Measurements from ENCODE around the gene SORCS2. TPM values are rescaled to one million over a fixed set of nuclear protein-coding genes. Genes with fewer than 3 reads are reported as not detected.

SORCS2 gene
- total RNA-seq, 6 experiments from 2014 or later: 0.18 to 6.2 (median 3.1) TPM

DNA sequence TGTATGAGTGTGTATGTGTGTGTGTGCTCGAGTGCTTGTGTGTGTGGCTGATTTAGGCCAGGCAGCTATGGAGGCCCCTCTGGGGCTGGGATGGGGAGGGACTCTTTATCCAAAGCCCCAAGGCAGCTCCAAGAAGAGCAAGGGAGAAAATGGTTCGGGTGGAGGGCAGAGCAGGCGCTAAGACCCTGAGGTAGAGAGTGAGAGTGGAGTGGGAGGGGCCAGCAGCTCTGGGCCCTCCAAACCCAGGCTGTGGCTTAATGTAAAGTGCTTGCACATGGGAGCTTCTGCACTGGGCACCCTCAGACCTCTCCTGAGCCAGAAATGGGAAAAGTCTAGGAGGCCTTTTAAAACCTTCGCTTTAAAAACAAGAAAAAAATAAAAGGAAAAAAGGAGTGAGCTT is 475.9 kb downstream of the SORCS2 start:
- 88% methylated on average over 2 of the region's 4 CpGs for WGBS (ENCODE audit: insufficient coverage, low coverage, low lambda C conversion rate, missing lambda C conversion rate)
- H3K9me3 ChIP-seq: no peaks in the 10 kb centered on the region
- TF ChIP-seq, protein P1, sequence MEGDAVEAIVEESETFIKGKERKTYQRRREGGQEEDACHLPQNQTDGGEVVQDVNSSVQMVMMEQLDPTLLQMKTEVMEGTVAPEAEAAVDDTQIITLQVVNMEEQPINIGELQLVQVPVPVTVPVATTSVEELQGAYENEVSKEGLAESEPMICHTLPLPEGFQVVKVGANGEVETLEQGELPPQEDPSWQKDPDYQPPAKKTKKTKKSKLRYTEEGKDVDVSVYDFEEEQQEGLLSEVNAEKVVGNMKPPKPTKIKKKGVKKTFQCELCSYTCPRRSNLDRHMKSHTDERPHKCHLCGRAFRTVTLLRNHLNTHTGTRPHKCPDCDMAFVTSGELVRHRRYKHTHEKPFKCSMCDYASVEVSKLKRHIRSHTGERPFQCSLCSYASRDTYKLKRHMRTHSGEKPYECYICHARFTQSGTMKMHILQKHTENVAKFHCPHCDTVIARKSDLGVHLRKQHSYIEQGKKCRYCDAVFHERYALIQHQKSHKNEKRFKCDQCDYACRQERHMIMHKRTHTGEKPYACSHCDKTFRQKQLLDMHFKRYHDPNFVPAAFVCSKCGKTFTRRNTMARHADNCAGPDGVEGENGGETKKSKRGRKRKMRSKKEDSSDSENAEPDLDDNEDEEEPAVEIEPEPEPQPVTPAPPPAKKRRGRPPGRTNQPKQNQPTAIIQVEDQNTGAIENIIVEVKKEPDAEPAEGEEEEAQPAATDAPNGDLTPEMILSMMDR (IDR thresholded peaks at IDR 0.05): no peak
- TF ChIP-seq POLR2A (IDR thresholded peaks at IDR 0.05): no peak
- no peaks in the 10 kb centered on the region for H3K36me3 ChIP-seq
- H3K4me1 ChIP-seq: peaks cover 0 to under 1% (median 0%) of the 10 kb centered on the region in 4 donors
- DNase-seq (peak in 1 of 3 donors; percentile 4), ATAC-seq (no peak)
- H3K27me3 ChIP-seq: no peaks in the 10 kb centered on the region
- intact Hi-C loops (cut with DNase I): no loop called here
- no peak overlapping the region for H3K4me3 ChIP-seq
- H3K27ac ChIP-seq: no peak overlapping the region

DNA sequence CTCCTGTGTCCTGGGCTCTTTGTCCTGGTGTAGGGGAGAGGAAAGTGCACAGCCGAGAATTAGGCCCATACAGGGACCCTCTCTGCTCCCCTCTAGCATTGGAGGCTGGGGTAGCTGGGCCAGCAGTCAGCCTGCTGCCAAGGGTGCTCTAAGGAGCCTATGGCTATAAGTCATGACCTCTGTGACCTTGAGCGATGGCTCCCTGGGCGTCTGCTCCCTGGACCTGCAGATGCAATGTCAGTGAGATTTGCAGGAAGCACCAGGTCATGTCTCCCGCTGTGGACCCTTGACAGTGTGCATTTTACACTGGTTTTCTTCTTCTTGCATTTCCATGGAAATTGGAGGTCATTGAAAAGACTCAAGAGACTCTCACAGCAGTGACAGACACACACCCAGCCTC is 476.5 kb downstream of the SORCS2 start:
- no peak for ATAC-seq
- no peak for TF ChIP-seq POLR2A (IDR thresholded peaks at IDR 0.05)
- TF ChIP-seq, protein P1 (IDR thresholded peaks at IDR 0.05): no peak
- DNase-seq: no peak
- Histone ChIP-seq H3K9me3 (no peaks in the 10 kb centered on the region), H3K4me1 (peaks cover 0 to 7% (median 0%) of the 10 kb centered on the region in 4 donors), H3K27ac (no peak overlapping the region), H3K4me3 (no peak overlapping the region), H3K27me3 (no peaks in the 10 kb centered on the region), H3K36me3 (no peaks in the 10 kb centered on the region)
- intact Hi-C loops (cut with DNase I): no loop called here
- WGBS (ENCODE audit: insufficient coverage, low coverage, low lambda C conversion rate, missing lambda C conversion rate): no CpG with 5 or more reads among the region's 4 CpGs

DNA sequence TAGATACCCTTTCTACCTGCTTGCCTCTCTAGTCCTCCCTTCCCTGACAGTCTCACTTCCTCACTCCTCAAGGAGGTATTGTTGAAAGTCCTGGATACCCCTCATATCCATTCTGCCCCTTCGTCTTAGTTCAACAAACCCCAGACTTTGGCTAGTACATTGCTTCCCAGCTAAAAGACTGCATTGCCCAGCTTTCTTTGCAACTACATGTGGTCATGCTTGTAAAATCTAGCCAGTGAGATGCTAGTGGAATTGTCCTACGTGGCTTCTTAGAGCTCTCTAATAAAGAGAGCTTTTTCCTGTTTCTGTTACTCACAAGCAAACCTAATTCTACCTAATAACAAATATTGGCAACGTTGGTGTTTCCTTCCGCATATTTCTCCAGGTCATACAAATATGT is 480.3 kb downstream of the SORCS2 start:
- intact Hi-C loops (cut with DNase I): no loop called here
- DNase-seq (no peak), ATAC-seq (no peak)
- Histone ChIP-seq H3K4me3 (no peak overlapping the region), H3K36me3 (no peaks in the 10 kb centered on the region), H3K4me1 (peaks cover 0 to 8% (median 0%) of the 10 kb centered on the region in 4 donors), H3K9me3 (no peaks in the 10 kb centered on the region), H3K27ac (no peak overlapping the region), H3K27me3 (no peaks in the 10 kb centered on the region)
- WGBS (ENCODE audit: insufficient coverage, low coverage, low lambda C conversion rate, missing lambda C conversion rate): 79% methylated on average over 4 of the region's 4 CpGs
- TF ChIP-seq, protein P1 (IDR thresholded peaks at IDR 0.05): no peak
- TF ChIP-seq POLR2A (IDR thresholded peaks at IDR 0.05): no peak

DNA sequence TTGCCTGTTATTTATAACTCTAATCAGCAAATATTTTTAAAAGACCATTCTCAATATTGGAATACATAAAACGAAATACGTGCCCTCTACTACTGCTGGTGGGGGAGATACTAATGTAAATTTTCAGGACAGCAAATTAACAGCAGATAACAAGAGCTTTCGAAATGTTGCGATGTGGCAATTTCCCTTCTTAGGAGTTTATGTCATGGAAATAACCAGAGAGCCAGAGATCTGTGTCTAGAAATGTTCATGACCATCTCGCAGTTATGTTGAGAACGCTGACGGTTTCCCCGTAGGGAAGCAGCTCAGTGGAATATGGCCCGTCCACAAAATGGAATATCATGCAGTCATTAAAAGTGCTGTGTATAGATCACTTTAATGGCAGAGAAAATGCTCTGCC is 480.8 kb downstream of the SORCS2 start:
- no peaks in the 10 kb centered on the region for H3K9me3 ChIP-seq
- H3K27ac ChIP-seq: no peak overlapping the region
- H3K4me3 ChIP-seq: no peak overlapping the region
- no peaks in the 10 kb centered on the region for H3K27me3 ChIP-seq
- no peaks in the 10 kb centered on the region for H3K36me3 ChIP-seq
- peak in 1 of 4 donors; percentile 14 for ATAC-seq
- peaks cover 0 to 8% (median 0%) of the 10 kb centered on the region in 4 donors for H3K4me1 ChIP-seq
- WGBS (ENCODE audit: insufficient coverage, low coverage, low lambda C conversion rate, missing lambda C conversion rate): 65% methylated on average over 9 of the region's 9 CpGs
- DNase-seq: no peak
- intact Hi-C loops (cut with DNase I): no loop called here
- TF ChIP-seq, protein P1 (IDR thresholded peaks at IDR 0.05): no peak
- no peak for TF ChIP-seq POLR2A (IDR thresholded peaks at IDR 0.05)

DNA sequence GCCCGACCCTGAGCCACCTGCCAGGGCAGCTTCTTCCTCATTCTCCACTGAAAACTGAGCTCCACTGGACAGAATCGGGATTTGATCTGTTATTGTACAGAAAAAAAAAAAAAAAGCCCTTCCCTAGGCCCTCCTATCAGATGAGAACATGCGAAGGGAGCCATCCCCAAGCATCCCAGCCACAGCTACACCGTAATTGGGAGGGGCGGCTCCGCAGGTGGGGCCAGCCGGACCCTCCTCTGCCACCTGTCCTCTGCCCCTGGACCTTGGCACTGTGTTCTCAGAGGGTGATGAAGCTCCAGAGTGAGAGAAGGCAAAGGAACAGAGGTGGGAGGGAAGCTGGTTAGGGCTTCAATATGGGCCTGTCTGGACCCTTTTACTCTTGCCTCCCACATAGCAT is 482.4 kb downstream of the SORCS2 start:
- Histone ChIP-seq H3K27me3 (no peaks in the 10 kb centered on the region), H3K27ac (no peak overlapping the region), H3K4me3 (no peak overlapping the region), H3K9me3 (no peaks in the 10 kb centered on the region), H3K36me3 (no peaks in the 10 kb centered on the region), H3K4me1 (peaks cover 0 to 8% (median 0%) of the 10 kb centered on the region in 4 donors)
- intact Hi-C loops (cut with DNase I): no loop called here
- peak in 1 of 3 donors; percentile 6 for DNase-seq
- WGBS (ENCODE audit: insufficient coverage, low coverage, low lambda C conversion rate, missing lambda C conversion rate): 67% methylated on average over 1 of the region's 7 CpGs
- TF ChIP-seq, protein P1 (IDR thresholded peaks at IDR 0.05): no peak
- no peak for TF ChIP-seq POLR2A (IDR thresholded peaks at IDR 0.05)
- ATAC-seq: peak in 1 of 4 donors; percentile 6

Data from right lobe of liver (tissue), 6 donors.